BJ (cell line): ENCODE data around the gene OGDHL. TPM values are rescaled to one million over a fixed set of nuclear protein-coding genes. Genes with fewer than 3 reads are reported as not detected.

ENCODE experiments used
- CTCF ChIA-PET: fragments of 350-600 bp; formaldehyde crosslinking; extraction: SDS; loops from one replicate; lab custom pipeline; 2021; ENCODE audit warnings: antibody characterized with exemption, inconsistent platforms; lab: Yijun Ruan, JAX
- POLR2A ChIA-PET: fragments of 300-600 bp; sonication (Branson Sonifier 250); formaldehyde crosslinking; extraction: SDS; loops from one replicate; lab custom pipeline; 2021; ENCODE audit warnings: antibody characterized with exemption; lab: Charles Lee
- DNase-seq: peaks from one replicate; pipeline ENCODE4 v3.0.0-alpha.2; 2011; ENCODE audit warnings: low read depth
- H3K27me3 ChIP-seq: 2 replicates; pipeline ENCODE4 v1.6.0; 2011; ENCODE audit warnings: low read length; ENCODE audit not compliant: control insufficient read depth, insufficient read depth
- H3K36me3 ChIP-seq: 2 replicates; pipeline ENCODE4 v1.5.1; 2011; ENCODE audit warnings: low read length; ENCODE audit not compliant: control insufficient read depth, insufficient read depth
- H3K4me3 ChIP-seq: 2 replicates; pipeline ENCODE4 v1.5.1; 2011; ENCODE audit warnings: low read depth, mild to moderate bottlenecking, control low read depth, low read length
- polyA plus RNA-seq: library from polyadenylated mRNA; depleted of rRNA; stranded (reverse); fragments of >200 nt; gene quantifications from 2 replicates; pipeline ENCODE4 v1.2.3, GENCODE V29; 2011
- TF ChIP-seq, protein P1 (sequence below): IDR thresholded peaks from 2 replicates; pipeline ENCODE4 v1.5.1; 2011; ENCODE audit warnings: low read depth, mild to moderate bottlenecking, control low read depth, inconsistent platforms, low read length, moderate library complexity; ENCODE audit not compliant: insufficient read depth

Gene OGDHL
- polyA plus RNA-seq, 1 experiment = 0.16 TPM

DNA sequence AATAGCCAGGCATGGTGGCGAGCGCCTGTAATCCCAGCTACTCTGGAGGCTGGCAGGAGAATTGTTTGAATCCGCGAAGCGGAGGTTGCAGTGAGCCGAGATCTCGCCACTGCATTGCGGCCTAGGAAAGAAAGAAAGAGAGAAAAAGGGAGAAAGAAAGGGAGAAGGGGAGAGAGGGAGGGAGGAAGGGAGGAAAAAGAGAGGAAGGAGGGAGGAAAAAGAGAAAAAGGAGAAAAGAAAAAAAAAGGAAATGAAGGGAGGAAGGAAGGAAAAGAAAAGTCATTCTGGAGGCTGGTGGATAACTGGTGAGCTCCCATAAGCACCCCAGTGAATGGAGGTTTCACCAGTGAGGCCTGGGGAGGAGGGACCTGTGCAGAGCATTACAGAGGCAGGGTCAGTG lies 7.6 kb upstream of the OGDHL start:
- Histone ChIP-seq H3K27me3 (peaks cover 20% of the 10 kb centered on the region), H3K4me3 (no peak overlapping the region), H3K36me3 (no peaks in the 10 kb centered on the region)
- ChIA-PET CTCF (interaction anchor here (0.7 to 1.1 kb wide), 2 partner anchors 12 to 20 kb away, joined by 3 read pairs; no protein-coding TSS in a partner anchor), POLR2A (no interaction called here)
- no peak for DNase-seq
- TF ChIP-seq, protein P1, sequence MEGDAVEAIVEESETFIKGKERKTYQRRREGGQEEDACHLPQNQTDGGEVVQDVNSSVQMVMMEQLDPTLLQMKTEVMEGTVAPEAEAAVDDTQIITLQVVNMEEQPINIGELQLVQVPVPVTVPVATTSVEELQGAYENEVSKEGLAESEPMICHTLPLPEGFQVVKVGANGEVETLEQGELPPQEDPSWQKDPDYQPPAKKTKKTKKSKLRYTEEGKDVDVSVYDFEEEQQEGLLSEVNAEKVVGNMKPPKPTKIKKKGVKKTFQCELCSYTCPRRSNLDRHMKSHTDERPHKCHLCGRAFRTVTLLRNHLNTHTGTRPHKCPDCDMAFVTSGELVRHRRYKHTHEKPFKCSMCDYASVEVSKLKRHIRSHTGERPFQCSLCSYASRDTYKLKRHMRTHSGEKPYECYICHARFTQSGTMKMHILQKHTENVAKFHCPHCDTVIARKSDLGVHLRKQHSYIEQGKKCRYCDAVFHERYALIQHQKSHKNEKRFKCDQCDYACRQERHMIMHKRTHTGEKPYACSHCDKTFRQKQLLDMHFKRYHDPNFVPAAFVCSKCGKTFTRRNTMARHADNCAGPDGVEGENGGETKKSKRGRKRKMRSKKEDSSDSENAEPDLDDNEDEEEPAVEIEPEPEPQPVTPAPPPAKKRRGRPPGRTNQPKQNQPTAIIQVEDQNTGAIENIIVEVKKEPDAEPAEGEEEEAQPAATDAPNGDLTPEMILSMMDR = no peak

DNA sequence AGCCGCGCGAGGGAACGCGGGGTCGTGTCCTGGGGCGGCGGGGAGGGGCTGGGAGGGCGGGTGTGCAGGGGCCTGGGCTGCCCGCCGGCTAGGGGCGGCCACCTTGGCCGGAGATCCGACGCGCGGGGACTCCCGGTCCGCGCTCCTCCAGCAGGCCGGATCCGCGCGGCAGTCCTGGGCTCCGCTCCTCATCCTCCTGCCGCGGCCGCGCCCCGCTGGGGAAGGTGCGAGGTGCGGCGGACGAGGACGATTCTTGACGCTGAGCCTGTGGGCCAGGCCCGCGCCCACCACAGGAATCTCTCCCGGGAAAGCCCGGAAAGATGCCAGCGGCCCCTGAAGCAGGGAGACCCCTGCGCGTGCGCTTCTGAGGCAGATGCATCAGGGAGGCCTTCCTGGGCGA lies 6.6 kb upstream of the OGDHL start:
- H3K27me3 ChIP-seq = peaks cover 20% of the 10 kb centered on the region
- no peak for DNase-seq

DNA sequence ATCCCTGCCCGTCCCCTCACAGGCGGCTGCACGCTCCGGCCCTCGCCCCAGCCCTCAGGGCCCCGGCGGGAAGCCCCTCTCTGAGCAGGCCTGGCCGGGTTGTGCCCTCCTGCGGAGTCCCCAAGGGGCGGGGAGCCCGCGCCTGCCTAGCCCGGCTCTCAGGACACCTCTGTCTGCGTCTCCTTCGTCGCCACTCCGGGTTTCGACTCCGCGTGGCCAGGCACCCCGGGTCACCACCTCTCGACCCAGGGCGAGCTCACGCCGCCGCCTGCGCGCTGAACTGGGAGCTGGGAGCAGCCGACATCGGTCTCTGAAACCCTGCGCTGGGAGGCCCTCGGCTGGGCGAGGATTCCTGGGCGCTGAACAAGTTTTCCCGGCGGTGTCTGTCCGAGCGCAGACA lies 6.2 kb upstream of the OGDHL start:
- TF ChIP-seq, protein P1 = no peak
- Histone ChIP-seq H3K4me3 (no peak overlapping the region), H3K36me3 (no peaks in the 10 kb centered on the region), H3K27me3 (peaks cover 20% of the 10 kb centered on the region)
- ChIA-PET CTCF (no interaction called here), POLR2A (no interaction called here)
- no peak for DNase-seq

More for the DNA sequence above, 6.6 kb upstream of the OGDHL start:
- CTCF ChIA-PET = no interaction called here
- TF ChIP-seq, protein P1 = no peak
- Histone ChIP-seq H3K4me3 (no peak overlapping the region), H3K36me3 (no peaks in the 10 kb centered on the region)
- POLR2A ChIA-PET = no interaction called here

GRCh38 chr10:49767752-49768151 lies 5.6 kb upstream of the OGDHL start:
- TF ChIP-seq, protein P1 = no peak
- CTCF ChIA-PET = no interaction called here
- POLR2A ChIA-PET = no interaction called here
- H3K36me3 ChIP-seq = no peaks in the 10 kb centered on the region
- peaks cover 18% of the 10 kb centered on the region for H3K27me3 ChIP-seq
- no peak for DNase-seq
- H3K4me3 ChIP-seq = no peak overlapping the region

- POLR2A ChIA-PET = no interaction called here
- Histone ChIP-seq H3K27me3 (peaks cover 17% of the 10 kb centered on the region), H3K36me3 (no peaks in the 10 kb centered on the region), H3K4me3 (no peak overlapping the region)
- no peak for DNase-seq
- CTCF ChIA-PET = no interaction called here
- TF ChIP-seq, protein P1 = no peak
These were observed 4.4 kb upstream of the OGDHL start for GRCh38 chr10:49766484-49766883.
